Forelimb muscle (tissue), 1 donor: ENCODE results near the gene PLEKHH3. TPM values are rescaled to one million over a fixed set of nuclear protein-coding genes. Genes with fewer than 3 reads are reported as not detected.

ENCODE experiments used
- DNase-seq: peaks from one replicate; pipeline ENCODE4 v3.0.0-alpha.2; 2013; ENCODE audit warnings: low read depth
- polyA plus RNA-seq: library from polyadenylated mRNA; unstranded; fragments of 120-200 nt; gene quantifications from one replicate; pipeline ENCODE4 v1.2.1, GENCODE V29; 2013; ENCODE audit not compliant: insufficient read length

PLEKHH3 gene, protein sequence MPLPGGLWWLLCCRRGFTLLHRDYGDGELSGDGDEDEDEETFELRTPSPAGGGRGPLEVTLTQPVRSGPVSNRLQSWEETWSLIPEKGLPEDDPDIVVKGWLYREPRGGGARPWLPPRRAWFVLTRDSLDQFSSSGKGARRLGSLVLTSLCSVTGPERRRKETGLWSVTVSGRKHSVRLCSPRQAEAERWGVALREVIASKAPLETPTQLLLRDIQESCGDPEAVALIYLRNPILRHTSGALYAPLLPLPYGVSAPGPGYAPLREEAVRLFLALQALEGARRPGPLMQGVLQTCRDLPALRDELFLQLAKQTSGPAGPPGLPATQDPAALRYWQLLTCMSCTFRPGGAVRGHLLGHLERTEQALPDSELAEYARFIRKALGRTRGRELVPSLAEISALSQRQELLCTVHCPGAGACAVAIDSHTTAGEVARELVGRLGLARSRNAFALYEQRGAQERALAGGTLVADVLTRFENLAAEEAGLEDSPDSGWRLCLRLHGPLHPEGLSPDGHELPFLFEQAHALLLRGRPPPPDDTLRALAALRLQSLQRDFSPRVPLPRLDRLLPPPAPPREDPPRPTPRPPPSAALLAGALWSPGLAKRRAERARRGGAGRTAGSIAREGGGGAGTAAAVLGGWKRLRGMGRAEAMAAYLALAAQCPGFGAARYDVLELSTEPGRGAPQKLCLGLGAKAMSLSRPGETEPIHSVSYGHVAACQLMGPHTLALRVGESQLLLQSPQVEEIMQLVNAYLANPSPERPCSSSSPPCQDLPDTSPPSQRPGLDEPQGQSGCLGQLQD
- 49.6 TPM for polyA plus RNA-seq

- DNase-seq: no peak
Measured at GRCh38 chr17:42676424-42677011, at the start of gene PLEKHH3. PLEKHH3 (minus strand) TSS chr17:42676994; CDS start chr17:42676563, 431 bp downstream.

- DNase-seq: no peak
Measured at GRCh38 chr17:42725143-42725542, 48.3 kb upstream of the PLEKHH3 start.

DNA sequence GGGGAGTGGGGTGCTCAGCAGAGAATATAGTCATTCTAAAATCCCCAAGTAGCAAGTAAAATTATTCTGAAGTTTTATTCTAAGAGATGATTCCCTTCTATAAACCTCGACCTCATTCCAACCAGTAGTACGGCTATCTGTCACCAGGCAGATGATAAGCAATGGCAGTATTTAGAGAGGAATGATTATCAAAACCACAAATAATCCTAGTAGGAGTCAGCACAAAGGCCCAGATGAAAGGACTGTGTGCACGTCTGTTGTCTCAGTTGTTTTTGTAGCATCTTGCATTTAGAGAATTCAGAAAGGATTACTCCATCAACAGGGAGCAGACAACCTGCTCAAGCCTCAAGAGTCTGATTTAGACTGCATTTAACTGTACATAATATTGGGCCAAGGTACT, 46.8 kb upstream of the PLEKHH3 start:
- DNase-seq: no peak

DNA sequence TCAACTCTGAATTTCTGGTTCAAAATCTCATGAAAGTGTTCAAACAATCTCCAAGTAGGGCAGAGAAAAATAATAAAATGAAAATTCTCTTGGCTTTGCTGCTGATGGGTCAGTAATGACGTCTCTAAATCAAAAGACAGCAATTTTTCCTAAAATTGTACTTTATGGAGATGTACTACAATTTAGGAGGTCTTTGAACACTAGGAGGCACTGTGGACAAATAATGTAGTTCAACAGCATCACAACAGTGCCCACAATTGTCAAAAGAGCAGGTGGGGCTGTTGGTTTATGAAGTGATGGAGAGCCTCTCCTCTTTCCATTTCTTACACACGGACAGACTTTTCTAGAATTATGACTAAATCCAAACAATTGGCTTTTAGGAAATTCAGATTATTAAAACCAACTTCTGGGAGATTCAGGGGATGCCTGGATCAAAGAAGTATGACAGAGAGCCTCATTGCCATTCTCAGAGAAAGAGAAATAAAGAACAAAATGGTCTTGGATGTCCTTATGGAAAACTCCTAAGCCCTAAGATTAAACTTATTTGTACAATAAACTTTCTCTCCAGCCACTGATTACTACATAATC, 44.3 kb upstream of the PLEKHH3 start:
- DNase-seq: peak; percentile 51

- no peak for DNase-seq
Measured at GRCh38 chr17:42709561-42709960, 32.8 kb upstream of the PLEKHH3 start.

DNA sequence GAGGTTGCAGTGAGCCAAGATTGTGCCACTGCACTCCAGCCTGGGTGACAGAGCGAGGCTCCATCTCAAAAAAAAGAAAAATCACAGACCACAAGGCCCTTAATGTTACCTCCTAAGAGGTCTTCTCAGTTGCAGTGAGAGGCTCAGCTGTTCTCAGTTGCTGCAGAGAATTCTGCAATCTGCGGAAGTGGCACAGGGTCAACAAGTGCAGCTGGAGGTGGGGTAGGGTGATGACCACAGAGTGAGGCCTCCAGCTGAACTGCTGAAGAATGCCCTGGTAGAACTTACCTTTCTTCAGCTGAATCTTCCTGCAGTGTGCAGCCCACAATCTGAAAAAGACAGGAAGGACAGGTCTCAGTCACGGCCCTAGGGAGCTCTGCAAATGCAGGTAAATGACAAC, 31.8 kb upstream of the PLEKHH3 start:
- DNase-seq: no peak

- DNase-seq: no peak
Measured at GRCh38 chr17:42706732-42707131, 29.9 kb upstream of the PLEKHH3 start.

DNA sequence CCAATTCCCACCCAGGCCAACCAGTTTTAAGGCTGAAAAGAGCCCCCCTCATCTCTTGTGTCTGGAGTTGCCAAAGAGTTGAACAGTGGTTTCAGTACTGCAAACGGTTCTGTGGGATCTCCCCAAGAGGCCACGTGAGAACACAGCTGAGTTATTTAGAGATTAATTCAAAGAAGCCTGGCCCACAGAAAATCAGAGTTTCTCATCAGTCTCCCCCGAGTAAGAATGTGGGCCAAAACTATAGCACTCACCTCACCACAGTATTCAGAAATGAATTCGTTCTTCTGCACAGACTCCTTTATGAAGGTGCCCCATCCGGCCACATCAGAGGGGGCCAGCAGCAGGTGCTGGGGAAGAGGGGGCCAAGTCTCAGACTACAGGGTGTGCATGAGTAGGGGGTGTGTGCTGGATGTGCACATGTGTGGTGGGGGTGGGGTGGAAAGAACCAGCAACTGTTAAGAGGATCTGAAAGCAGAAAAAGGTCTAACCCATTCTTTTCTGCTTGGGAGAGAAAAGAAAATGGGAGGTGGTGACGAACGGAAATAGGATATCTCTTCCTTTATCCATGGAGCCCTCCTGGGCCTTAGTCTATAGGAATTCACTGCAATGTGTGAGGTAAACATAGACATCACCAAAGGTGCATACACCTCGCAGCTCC, 28.2 kb upstream of the PLEKHH3 start:
- no peak for DNase-seq

DNA sequence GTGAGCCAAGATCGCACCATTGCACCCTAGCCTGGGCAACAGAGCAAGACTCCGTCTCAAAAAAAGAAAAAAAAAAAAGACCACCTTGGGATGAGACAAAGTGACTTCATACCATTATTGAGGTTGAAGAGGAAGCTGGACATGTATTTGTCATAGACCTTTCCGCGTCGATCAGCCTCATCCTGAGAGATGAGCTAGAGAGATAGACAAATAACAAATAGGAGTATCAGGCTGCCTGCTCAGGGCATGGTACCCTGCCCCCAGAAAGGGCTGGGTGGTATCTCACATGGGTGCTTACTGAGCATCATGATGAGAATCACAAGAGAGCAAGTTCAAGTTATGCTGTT, 27.7 kb upstream of the PLEKHH3 start:
- no peak for DNase-seq

DNA sequence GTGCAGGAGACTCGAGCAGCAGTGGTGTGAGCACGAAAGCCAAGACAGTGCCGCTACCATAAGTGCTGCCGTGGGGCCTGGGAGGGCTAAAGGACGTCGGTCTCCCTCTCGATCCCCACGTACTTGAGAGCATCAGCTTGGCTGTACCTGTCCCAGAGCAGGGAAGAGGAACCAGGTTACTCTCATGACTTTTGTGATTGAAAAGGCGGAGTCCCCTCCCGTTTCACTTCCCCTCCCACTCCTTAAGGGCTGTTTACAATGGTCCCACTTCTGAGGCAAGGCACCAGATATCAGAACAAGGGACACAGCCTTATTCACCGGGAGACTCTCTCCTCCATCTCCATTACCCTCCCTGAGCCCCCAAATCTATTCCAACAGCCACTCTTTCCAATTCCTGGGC, 25.7 kb upstream of the PLEKHH3 start:
- no peak for DNase-seq

GRCh38 chr17:42700586-42701289, 23.9 kb upstream of the PLEKHH3 start:
- no peak for DNase-seq

DNA sequence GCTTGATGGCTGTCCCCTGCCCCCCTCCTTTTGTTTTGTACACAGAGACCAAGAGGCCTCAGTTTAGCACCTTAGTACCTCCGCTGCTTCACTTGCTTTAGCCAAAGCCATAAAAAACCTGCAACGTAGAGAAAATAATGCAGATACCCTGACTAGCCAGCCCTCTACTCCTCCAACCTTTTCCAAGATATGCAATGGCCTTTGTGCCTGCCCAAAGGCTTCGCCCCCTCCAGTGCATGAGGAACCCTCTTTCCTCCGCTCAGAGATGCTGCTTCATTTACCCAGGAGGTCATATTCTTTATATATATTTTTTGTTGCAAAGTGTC, 22.6 kb upstream of the PLEKHH3 start:
- DNase-seq: no peak

DNA sequence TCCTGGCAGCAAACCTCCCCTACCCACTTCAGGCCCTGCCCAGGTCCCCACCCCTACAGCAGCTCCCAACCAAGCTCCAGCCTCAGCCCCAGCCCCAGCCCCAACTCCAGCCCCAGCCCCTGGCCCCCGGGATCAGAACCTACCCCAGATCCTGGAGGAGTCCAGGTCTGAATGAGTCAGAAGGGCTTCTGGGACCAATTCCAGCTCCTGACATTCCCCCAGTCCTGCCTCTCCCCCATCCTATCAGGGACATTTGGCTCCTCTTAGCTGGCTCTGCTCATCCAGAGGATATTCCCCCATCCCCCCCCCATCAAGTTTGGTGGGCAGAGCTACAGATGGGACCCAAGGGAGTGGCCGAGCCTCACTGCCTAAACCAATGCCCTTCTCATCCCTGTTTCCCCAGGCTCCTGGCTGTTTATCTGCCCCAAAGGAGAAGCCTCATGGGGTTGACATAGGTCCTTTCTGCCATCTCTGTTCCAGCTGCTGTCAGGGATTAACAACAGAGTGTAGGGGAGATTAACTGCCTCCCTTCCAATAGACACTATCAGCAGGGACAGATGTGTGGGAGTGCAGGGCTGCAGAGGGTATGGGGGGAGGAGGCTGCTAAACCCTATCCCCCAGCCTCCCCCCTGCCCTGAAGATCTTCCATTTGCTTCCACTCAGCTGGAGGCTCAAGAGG, 22.1 kb upstream of the PLEKHH3 start:
- DNase-seq: no peak

- DNase-seq: no peak
Measured at GRCh38 chr17:42697108-42697811, 20.5 kb upstream of the PLEKHH3 start.

GRCh38 chr17:42695500-42695899, 18.7 kb upstream of the PLEKHH3 start:
- no peak for DNase-seq

- DNase-seq: no peak
Measured at GRCh38 chr17:42694524-42694923, 17.7 kb upstream of the PLEKHH3 start.

DNA sequence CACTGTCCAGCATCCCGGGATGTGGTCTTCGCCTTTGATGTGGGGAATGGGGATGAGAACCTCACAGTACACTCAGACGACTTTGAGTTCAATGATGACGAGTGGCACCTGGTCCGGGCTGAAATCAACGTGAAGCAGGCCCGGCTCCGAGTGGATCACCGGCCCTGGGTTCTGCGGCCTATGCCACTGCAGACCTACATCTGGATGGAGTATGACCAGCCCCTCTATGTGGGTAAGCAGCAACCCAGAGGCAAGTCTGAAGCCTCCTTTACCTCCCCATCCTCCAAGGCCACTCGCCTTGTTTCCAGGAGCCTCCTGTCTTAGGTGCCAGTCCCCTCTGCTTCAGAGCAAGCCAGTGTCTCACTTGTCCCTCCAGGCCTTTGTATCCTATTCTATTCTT, 15.7 kb upstream of the PLEKHH3 start:
- DNase-seq: no peak

- DNase-seq: no peak
Measured at GRCh38 chr17:42691021-42691545, 14.3 kb upstream of the PLEKHH3 start.

DNA sequence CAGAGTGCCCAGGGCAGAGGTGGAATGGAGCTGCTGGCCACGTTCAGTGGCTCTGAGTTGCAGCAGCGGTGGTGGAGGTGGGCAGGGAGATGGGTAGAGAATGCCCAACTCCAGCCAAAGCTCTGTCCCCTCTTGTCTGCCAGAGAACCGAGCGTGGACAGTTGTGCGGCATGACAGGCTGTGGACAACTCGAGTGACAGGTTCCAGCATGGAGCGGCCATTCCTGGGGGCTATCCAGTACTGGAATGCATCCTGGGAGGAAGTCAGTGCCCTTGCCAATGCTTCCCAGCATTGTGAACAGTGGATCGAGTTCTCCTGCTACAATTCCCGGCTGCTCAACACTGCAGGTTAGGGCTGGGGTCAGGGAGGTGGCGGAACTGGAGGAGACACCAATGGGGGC, 13.8 kb upstream of the PLEKHH3 start:
- no peak for DNase-seq
